Islet precursor cell (in vitro differentiated cells): ENCODE data around the gene DOCK3.
"Not testable (repeated sequence)": the region's sequence is repeated elsewhere in the genome, so short reads cannot be mapped to it uniquely, and the experiment has no call there.

Experiments
- DNase-seq: peaks from one replicate; pipeline ENCODE4 v3.0.0-alpha.2; 2018

The DOCK3 gene

DNA sequence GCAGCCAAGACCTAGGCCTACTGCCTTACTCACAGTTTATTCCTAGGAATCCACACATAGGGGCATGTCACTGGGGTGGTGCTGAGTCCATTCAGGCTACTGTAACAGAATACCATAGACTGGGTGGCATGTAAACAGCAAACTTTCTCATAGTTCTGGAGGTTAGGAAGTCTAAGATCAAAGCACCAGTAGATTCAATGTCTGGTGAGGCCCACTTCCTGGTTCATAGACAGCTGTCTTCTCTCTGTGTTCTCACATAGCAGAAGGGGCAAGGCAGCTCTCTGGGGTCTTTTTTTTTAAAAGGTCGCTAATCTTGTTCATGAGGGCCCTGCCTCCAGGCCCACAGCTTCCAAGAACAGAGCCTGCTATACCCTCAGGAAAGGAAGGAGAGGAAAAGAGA lies 596.4 kb downstream of the DOCK3 start:
- DNase-seq, result no peak

DNA sequence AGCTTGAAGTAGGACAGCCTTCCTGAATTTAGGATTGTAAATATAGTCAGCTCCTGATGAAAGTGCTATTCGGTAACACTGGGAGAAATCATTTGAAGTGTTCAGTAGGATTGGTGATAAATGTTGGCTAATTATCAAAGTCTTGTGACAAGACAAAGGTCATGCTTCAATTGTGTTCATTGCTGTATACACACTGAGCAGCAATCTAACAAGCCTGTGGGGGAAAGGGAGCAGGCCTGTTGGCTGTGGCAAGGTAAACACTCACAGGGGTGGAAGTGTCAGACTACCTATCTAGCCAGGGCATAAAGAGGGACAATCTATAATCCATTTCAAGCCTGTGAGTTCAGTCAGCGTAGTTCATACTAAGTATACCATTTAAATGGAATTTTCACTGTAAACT lies 599.3 kb downstream of the DOCK3 start:
- no peak for DNase-seq

DNA sequence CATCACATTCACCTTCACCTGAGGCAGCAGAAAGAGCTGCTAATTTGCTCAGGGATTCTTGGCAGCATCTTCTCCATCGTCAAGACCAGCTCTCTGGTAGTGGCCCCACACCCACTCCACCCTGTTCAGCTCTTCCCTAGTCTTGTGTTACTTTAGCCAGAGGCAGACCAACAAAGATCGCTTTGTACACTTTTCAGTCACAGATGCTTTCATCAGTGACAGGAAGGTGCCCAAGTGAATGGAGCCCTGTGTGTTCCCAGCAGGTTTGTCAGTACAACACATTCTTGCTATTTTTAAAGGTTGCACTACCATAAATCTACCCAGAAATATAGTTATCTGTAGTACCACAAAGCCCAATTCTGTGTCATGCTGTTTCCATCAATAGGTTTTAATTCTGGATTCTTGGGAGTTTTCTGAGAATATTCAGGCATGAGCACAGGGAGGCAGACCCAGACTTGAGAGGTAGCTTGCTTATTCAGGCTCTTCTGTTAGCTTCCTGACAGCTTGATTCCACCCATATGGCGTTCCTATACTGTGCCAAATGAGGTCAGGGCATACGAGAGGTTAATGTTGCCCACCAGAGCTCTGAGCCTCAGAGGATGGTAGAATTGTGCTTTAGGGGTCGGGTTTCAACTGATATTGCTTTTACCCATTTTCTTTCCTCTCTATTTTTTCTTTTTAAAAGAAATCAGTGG lies 600.5 kb downstream of the DOCK3 start:
- DNase-seq, result no peak

DNA sequence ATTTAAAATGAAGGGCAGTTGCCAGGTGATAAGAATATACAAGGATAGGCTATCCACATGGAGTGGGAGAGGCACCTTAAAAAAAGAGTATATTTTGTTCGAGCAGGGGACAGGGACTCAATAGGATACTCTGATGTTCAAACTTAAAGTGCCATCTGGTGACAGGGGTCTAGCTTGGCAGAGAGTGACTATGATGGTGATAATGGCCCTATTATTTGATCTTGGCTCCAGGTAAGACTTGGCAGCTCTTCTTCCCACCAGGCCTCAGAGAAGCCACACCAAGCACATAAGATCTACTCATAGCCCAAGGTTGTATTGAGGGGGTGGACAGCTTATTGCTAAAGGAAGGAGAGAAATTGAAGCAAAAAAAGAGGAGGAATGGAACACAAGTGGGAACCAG lies 601.3 kb downstream of the DOCK3 start:
- DNase-seq, result no peak

DNA sequence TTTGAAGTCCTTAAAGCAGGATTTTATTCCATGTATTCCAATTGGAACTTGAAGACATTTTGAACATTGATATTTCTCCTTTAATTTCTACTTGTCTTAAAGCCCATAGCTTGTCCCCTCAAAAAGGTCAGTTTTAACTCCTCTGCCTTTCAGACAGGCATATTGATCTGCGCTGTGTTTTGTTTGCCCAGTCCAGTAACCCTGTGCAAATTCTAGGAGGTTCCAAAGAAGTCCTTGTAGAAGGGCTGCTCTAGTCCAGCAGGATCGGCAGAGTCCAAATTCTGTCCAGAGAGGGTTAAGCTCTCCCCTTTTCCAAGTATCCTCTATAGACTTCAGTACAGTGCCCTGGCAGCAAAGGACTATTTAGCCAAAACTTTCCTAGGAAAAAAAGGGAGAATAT lies 604.7 kb downstream of the DOCK3 start:
- DNase-seq, result no peak

DNA sequence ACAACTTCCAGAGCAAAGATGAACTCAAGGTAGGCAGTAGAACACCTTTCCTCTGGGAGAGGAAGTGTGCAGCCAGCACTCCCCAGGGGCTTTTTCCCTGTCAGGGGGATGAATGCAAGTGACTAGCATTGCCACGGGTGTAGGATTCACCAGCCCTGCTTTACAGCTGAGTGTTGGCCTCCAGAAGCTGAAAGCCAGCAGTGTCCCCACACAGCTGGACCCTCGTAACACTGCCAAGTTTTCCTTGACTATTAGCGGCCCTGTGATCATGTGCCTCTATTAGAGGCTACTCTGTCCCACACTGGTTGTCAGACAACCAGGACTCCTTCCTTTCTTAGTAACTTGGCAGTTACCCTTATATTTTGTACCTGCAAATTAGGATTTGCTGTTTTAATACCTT lies 605.4 kb downstream of the DOCK3 start:
- DNase-seq, result no peak

DNA sequence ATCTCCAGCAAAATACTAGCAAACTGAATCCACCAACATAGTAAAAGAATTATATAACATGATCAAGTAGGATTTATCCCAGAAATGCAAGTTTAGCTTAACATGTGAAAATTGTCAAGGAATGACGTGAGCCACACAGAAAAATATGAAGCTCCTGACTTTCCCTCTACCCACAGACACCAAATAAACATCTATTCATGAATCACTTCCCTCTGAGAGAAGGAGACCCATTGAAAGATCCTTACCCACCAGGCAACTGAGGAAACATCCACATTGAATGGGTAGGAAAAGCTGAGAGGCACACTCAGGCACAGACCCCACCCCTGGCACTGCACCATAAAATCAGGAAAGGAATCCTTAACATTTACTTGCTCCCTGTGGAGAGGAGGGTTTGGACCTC lies 608.2 kb downstream of the DOCK3 start:
- DNase-seq, result no peak

DNA sequence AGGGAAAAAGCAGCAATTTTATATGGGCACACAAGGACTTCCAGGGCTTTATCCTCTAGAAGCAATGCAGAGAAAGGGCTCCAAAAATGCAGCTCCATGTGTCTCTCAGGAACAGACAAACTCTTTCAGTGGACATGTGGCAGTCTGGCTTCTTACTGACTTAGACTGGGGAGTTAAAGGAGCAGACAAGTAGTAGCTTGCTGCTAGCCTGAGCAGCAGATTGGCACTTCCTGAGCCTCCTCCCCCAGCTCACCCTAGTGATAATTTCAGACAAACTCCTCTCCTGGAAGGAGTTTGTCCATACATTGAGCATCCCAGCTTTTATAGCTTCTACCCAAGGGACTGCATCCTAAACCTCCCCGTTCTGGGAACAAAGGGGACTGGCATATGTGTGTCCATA lies 608.7 kb downstream of the DOCK3 start:
- no peak for DNase-seq

DNA sequence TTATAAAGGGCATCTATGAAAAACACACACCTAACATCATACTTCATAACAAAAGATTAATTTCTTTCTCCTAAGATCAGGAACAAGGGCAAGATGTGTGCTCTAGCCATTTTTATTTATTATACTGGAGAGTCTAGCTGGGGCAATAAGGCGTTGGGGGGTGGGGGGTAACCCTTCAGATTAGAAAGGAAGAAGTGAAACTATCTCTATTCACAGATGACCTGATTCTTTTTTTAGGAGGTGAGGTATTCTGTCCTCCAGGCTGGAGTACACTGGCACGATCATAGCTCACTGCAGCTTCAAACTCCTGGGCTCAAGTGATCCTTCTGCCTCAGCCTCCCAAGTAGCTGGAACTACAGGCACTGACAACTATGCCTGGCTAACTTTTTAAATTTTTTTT lies 620.9 kb downstream of the DOCK3 start:
- no peak for DNase-seq

DNA sequence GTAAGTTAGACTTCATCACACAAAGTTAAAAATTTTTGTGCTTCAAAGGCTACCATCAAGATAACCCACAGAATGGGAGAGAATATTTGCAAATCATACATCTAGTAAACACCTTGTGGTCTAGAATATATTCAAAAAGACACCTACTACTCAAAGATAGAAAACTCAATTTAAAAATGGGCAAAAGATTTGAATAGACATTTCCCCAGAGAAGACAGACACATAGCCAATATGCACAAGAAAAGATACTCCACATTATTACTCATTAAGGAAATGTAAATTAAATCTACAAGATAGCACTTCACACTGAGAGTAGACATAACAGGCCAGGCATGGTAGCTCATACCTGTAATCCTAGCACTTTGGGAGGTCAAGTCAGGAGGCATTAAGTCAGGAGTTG lies 622.6 kb downstream of the DOCK3 start:
- DNase-seq, result no peak

DNA sequence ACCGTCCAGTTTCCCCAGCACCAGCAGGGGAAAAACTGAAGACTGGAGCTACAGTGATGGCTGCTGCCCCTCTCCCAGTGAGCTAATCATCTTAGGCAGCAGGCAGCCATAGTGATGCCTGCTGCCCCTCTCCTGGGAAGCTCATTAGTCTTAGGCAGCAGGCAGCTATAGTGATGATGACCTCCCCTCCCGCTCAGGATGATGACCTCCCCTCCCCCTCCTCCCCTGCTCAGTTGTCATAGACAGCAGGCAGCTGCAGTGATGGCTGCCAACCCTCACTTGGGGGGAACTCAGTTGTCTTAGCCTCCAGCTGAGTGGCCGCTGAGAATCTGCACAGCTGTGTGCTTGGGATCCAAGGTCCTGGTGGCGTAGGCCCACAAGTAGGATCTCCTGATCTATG lies 629.5 kb downstream of the DOCK3 start:
- DNase-seq, result no peak

DNA sequence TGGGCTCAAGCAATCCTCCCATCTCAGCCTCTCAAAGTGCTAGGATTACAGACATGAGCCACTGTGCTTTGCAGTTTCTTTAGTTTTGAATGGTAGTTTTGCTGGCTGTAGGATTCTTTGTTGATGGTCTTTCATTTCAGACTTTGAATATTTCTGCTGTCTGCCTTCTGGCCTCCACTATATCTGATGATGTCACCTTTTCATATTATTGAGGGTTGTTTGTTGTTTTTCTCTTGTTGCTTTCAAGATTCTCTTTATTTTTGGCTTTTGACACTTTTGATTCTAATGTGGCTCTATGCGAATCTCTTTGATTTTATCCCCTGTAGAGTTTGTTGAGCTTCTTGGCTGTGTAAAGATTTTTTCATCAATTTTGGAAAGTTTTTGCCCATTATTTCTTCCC lies 631.4 kb downstream of the DOCK3 start:
- no peak for DNase-seq

DNA sequence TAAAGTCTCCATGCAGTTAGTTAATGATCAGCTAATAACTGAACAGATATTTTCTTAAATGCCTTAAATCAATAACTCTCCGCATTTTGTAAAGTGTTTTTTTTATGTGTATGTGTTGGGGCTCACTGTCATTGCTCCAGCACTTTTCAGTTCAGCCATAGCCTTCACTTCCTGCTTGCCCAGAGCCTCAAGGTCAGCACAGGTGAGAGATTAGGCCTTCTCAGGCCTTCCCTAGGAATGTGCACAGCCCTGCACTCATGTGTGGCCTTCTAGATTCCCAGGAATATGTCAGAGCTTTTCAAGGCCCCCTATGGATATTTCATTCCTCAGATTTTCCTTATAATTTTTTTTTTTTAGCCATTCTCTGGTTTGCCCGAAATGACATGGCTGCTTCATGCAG lies 632.7 kb downstream of the DOCK3 start:
- no peak for DNase-seq

DNA sequence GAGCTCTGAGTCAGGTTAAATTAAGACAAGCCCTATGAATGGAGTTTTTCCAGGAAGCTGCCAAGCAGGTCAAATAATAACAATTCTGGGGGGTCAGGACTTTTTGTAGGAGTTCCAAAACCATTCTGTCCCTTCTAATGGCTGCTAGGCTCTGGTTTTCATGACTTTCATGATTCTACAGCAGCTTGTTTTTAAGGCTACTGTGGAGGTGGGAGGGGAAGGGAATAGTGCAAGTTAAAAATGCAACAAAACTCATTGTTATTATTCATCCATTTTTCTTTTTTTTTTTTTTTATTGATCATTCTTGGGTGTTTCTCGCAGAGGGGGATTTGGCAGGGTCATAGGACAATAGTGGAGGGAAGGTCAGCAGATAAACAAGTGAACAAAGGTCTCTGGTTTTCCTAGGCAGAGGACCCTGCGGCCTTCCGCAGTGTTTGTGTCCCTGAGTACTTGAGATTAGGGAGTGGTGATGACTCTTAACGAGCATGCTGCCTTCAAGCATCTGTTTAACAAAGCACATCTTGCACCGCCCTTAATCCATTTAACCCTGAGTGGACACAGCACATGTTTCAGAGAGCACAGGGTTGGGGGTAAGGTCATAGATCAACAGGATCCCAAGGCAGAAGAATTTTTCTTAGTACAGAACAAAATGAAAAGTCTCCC lies 633.3 kb downstream of the DOCK3 start:
- not testable (repeated sequence) for DNase-seq

DNA sequence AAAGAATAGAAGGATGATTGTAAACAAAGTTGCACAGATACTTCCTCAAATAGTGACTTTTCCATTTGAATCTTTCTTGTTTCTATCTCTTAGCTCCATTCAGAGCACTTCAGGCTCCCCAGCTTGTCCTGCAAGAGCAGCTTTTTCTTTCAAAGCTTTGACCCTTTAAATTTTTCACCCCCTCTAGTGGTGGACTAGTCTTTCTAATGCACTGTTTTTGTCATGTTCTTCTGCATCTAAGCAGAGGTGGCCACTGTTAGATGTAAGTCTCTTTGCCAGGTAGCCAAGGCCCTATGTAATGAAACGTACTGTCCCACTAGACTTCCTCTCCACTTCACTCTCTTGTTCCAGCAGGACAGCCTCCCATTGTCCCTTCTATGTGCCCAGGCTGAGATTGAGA lies 636.3 kb downstream of the DOCK3 start:
- no peak for DNase-seq

DNA sequence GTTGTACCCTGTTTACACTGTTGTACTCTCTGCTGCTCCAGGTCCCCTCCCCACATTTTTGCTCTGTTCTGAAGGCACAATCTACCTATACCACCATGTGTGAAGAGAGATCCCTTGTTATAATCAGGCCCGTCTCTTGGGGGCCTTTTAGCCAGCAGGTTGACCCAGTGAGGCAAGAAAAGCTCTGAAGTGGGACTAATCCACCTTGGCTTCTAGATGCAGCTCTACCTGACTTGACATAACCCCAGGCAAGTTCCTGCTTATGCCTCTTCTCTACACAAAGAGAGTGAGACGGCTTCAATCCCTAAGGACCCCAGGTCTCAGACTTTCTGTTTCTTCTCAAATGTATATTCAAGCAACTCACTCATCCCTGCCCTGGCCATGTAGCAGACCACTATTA lies 653.5 kb downstream of the DOCK3 start:
- no peak for DNase-seq

DNA sequence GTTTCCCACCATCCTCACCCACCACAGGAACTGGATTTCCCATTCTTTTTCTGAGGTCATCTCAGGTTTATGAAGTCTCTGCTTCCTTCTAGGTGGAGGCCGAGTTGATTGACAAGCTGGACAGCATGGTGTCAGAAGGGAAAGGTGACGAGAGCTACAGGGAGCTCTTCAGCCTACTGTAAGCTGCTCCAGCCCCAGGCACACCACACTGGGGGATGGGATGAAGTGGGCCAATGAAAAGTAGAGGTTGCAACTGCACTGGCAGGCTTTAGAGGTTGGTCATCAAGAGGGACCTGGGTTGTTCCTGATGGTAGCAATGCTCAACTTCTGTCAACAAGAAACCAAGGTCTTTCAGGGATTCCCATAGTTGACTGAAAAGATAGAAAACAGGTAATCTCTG lies 655.3 kb downstream of the DOCK3 start:
- no peak for DNase-seq

DNA sequence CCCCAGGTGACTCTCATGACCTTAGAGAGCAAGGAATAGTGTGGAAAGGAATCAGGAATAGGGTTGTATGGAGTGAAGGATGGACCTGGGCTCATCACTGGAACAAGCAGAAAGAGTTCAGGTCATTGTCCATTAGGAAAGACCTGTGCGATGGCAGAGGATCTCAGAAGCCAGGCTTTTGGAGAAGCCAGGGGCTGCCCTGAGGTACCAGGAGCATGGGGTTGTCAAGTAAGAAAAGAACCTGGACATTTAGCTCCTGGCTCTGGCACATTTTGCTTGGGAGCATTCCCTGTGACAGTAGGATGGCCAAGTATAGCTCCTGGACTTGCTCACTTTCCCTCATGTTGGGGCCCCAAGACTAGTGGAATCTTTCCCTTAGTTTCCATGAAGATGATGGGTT lies 657.4 kb downstream of the DOCK3 start:
- peak; percentile 28 for DNase-seq

DNA sequence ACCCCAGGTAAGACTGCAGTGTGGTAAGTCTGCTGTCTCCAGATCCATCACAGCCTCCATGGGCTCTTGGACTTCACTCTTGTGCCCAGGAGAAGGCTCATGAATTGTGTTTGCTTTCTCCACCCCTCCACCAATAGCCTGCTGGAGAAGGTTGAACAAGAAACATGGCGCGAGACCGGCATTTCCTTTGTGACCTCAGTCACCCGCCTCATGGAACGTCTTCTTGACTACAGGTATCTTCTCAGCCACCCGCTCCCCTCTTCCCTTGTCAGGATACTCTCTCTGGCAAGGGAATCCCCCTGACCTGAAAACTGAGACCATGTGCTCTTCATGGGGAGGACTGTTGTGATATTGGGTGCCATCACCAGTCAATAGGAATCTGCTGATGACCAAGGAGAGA lies 658.3 kb downstream of the DOCK3 start:
- DNase-seq, result peak; percentile 12

DNA sequence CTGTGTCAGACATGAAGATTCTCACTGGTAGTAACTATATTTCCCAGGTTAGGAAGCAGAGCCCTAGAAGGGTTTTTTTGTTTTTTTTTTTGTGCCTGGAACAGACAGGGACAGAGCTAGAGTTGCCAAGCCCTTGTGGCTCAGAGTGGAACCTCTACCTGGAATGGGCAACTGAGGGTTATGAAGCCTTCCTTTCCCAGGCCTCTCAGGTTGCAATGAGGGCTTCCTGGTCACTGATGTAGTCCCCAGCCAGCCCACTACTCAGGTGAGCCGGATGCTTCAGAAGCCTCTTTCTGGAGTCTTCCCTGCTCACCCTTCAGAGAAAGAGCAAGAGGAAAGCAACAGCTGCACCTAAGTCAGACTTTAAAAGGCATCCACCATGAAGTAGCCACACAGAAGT lies 661.5 kb downstream of the DOCK3 start:
- DNase-seq, result peak; percentile 31

DNA sequence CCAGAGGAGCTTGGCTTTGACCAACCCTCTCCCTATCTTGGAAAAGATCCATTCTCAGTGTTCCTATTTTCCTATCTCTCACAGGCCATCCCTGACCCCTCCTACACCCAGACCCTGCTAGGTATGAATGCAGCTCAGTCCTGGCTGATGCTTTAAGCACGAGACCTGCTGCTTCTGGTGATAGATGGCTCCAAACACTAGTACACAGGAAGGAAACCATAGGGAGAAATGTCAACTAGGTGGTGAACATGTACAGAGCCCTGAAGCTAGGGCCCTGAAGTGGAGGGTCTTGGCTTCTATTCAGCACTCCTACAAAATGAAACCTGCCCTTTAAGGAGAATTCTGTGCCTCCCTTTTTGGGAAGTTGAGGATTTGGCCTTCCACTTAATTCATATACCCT lies 662.9 kb downstream of the DOCK3 start:
- peak; percentile 12 for DNase-seq

DNA sequence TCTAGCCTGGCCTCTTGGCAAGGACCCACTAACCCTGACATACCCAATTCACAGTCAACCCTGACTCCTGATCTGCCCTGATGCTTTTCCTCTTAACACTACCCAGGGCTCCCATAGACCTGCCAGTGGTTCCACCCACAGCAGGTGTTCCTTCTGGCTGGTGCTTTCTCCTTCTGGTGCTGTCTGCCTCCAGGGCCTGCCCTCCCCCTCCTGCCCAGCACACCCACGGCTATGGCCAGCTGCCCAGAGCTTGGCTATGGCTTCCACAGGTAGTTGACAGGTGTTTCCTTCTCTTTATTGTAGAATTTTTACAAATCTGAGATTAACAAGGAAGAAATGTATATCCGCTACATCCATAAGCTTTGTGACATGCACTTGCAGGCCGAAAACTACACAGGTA lies 663.9 kb downstream of the DOCK3 start:
- DNase-seq, result peak; percentile 23

DNA sequence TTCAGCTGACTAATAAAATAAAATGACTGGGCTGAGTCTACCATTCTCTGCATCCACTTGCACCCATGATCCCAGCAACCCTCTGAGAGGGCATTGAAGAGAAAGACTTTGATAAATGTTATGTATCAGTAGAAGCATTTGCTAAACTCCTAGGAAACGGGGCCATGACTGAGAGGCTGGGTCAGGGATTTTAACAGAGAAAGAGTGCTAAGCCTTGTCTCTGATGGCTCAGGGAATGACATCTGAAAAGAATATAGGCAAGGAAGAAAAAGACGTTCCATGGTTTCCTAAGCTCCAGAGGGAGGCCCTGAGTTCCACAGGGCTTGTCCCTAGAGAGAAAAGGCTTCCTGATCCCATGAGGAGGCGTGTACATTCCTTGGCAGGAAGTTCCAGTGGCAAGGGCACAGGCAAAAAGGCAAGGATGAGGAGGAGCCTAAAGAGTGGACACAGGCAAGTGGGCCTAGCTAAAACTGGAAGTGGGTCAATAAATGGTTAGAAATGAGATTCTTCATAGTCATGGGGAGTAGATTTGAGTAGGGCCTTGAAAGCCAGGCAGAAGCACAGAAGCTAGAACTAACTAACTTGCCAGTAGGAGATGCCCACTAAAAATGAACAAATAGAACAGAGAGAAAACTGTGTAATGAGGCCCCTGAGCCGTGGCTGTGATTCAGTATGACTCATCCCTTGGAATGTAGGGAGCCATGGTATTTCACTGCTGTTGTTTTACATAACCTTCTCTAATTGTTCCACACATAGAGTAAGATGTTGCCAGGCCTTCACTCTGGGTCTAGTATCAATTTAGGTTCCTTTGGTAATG lies 665.5 kb downstream of the DOCK3 start:
- peak; percentile 89 for DNase-seq

DNA sequence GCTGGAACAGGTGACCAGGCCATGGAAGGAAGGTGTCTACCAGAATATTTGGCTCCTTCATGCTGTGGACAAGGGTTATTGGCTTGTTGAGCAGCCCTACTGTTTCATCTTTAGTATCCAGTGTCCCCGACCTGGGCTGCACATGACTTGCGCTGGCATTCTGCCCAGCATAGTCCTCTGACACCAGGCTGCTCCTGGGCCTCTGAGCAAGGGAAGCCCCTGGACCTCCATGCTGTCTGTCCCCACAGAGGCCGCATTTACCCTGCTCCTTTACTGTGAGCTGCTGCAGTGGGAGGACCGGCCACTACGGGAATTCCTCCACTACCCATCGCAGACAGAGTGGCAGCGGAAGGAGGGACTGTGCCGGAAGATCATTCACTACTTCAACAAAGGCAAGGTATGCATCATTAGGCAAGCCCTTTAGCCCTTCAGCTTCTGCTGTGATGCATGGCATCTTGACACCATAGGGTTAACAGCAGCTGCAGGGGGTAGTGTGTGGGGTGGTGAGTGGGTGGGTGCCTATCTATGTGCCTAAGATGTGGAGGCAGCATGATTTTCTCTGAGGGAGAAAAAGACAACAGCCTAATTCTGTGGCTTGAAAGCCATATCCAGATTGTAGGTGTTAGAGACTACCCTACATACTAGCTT lies 666.4 kb downstream of the DOCK3 start:
- peak; percentile 52 for DNase-seq
